ENCODE data around the gene RNF214.
"Not testable (repeated sequence)": the region's sequence is repeated elsewhere in the genome, so short reads cannot be mapped to it uniquely, and the experiment has no call there.

Gene RNF214

GRCh38 chr11:117232911-117233409 lies 489 bp downstream of the RNF214 start:
- no peak for DNase-seq

- DNase-seq, result no peak
Observed at GRCh38 chr11:117238221-117238620, 5.8 kb downstream of the RNF214 start.

- no peak for DNase-seq
Observed at GRCh38 chr11:117239295-117239694, 6.8 kb downstream of the RNF214 start.

- DNase-seq, result no peak
Observed at GRCh38 chr11:117248341-117248740, 15.9 kb downstream of the RNF214 start.

GRCh38 chr11:117249571-117249970 lies 17.1 kb downstream of the RNF214 start:
- no peak for DNase-seq

GRCh38 chr11:117251506-117251905 lies 19.0 kb downstream of the RNF214 start:
- no peak for DNase-seq

- DNase-seq, result no peak
Observed at GRCh38 chr11:117255966-117256365, 23.5 kb downstream of the RNF214 start.

GRCh38 chr11:117256573-117256972 lies 24.1 kb downstream of the RNF214 start:
- DNase-seq, result no peak

- no peak for DNase-seq
Observed at GRCh38 chr11:117258576-117258975, 26.1 kb downstream of the RNF214 start.

GRCh38 chr11:117259417-117259816 lies 26.9 kb downstream of the RNF214 start:
- DNase-seq, result no peak

GRCh38 chr11:117264624-117265323 lies 32.3 kb downstream of the RNF214 start:
- DNase-seq, result not testable (repeated sequence)

GRCh38 chr11:117265745-117266144 lies 33.3 kb downstream of the RNF214 start:
- no peak for DNase-seq

- DNase-seq, result no peak
Observed at GRCh38 chr11:117269856-117270255, 37.4 kb downstream of the RNF214 start.

GRCh38 chr11:117271208-117271607 lies 38.7 kb downstream of the RNF214 start:
- no peak for DNase-seq

GRCh38 chr11:117272175-117272574 lies 39.7 kb downstream of the RNF214 start:
- not testable (repeated sequence) for DNase-seq

- no peak for DNase-seq
Observed at GRCh38 chr11:117273550-117274289, 41.2 kb downstream of the RNF214 start.

GRCh38 chr11:117278347-117278746 lies 45.9 kb downstream of the RNF214 start:
- no peak for DNase-seq

GRCh38 chr11:117279711-117280376 lies 47.4 kb downstream of the RNF214 start:
- DNase-seq, result no peak

GRCh38 chr11:117281159-117281558 lies 48.7 kb downstream of the RNF214 start:
- no peak for DNase-seq

- no peak for DNase-seq
Observed at GRCh38 chr11:117281869-117282268, 49.4 kb downstream of the RNF214 start.

- no peak for DNase-seq
Observed at GRCh38 chr11:117282956-117283355, 50.5 kb downstream of the RNF214 start.

GRCh38 chr11:117284053-117284452 lies 51.6 kb downstream of the RNF214 start:
- no peak for DNase-seq

GRCh38 chr11:117286588-117286987 lies 54.1 kb downstream of the RNF214 start:
- DNase-seq, result no peak

GRCh38 chr11:117287668-117288067 lies 55.2 kb downstream of the RNF214 start:
- DNase-seq, result no peak
